HUES6 (cell line): ENCODE results near the gene EIF2B2.

ENCODE experiments used
- H3K27ac ChIP-seq: 2 replicates; pipeline ENCODE4 v1.7.0; 2013; ENCODE audit warnings: low read depth, mild to moderate bottlenecking, low read length, inconsistent platforms
- H3K27me3 ChIP-seq: 2 replicates; pipeline ENCODE4 v1.6.1; 2013; ENCODE audit warnings: low read length; ENCODE audit not compliant: control insufficient read depth, insufficient read depth
- H3K36me3 ChIP-seq: 2 replicates; pipeline ENCODE4 v1.6.1; 2013; ENCODE audit warnings: low read length; ENCODE audit not compliant: control insufficient read depth, insufficient read depth
- H3K4me1 ChIP-seq: 2 replicates; pipeline ENCODE4 v1.6.1; 2013; ENCODE audit warnings: low read length; ENCODE audit not compliant: control insufficient read depth, insufficient read depth
- H3K4me3 ChIP-seq: 2 replicates; pipeline ENCODE4 v1.5.1; 2013; ENCODE audit warnings: low read depth, low read length
- H3K9ac ChIP-seq: one replicate; pipeline ENCODE4 v1.6.1; 2013; ENCODE audit warnings: mild to moderate bottlenecking, low read length
- H3K9me3 ChIP-seq: 2 replicates; pipeline ENCODE4 v1.6.1; 2013; ENCODE audit warnings: low read depth, low read length; ENCODE audit not compliant: control insufficient read depth, insufficient read depth

Gene EIF2B2

DNA sequence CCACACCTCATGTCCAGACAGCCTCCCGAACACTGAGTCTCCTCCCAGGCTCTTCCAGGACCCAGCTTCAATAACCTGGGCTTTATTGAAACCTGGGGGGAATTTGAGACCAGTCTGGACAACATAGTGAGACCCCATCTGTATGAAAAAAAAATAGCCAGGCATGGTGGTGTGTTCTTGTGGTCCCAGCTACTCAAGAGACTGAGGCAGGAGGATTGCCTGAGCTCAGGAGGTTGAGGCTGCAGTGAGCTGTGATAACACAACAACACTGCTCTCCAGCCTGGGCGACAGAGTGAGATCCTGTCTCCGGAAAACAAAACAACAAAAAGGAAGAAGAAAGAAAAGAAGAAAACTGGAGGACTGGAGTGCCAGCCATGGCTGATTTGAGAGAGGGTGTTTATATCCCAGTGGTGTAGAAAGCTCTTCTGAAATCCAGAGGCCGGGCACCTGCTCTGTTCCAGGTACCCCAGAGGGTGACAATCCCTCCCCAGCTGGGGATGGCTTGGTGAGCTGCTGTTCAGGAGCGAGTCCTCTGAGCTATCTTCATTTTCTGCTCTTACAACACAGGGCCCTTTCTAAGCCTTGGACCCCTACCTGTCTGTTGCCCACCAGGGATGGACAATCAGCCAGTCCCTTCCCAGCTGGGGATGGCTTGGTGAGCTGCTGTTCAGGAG is 41.3 kb upstream of the EIF2B2 start:
- no peak overlapping the region for H3K27ac ChIP-seq

GRCh38 chr14:74962046-74962445 is 40.7 kb upstream of the EIF2B2 start:
- no peaks in the 10 kb centered on the region for H3K27me3 ChIP-seq
- no peak overlapping the region for H3K9ac ChIP-seq
- H3K4me3 ChIP-seq: no peak overlapping the region
- no peaks in the 10 kb centered on the region for H3K9me3 ChIP-seq
- H3K36me3 ChIP-seq: no peaks in the 10 kb centered on the region
- H3K27ac ChIP-seq: no peak overlapping the region
- no peaks in the 10 kb centered on the region; the same call in 1 of the 2 replicates for H3K4me1 ChIP-seq

More for the DNA sequence above, 41.3 kb upstream of the EIF2B2 start:
- peaks cover 2% of the 10 kb centered on the region for H3K27me3 ChIP-seq
- H3K4me1 ChIP-seq: peaks cover 3% of the 10 kb centered on the region; the same call in 1 of the 2 replicates
- no peaks in the 10 kb centered on the region for H3K36me3 ChIP-seq
- no peak overlapping the region for H3K4me3 ChIP-seq
- no peaks in the 10 kb centered on the region for H3K9me3 ChIP-seq
- H3K9ac ChIP-seq: no peak overlapping the region

GRCh38 chr14:74962493-74962892 is 40.2 kb upstream of the EIF2B2 start:
- Histone ChIP-seq H3K9ac (no peak overlapping the region), H3K27ac (no peak overlapping the region), H3K4me3 (no peak overlapping the region), H3K27me3 (no peaks in the 10 kb centered on the region), H3K9me3 (no peaks in the 10 kb centered on the region), H3K4me1 (no peaks in the 10 kb centered on the region; the same call in 1 of the 2 replicates), H3K36me3 (no peaks in the 10 kb centered on the region)

- Histone ChIP-seq H3K27ac (no peak overlapping the region), H3K9me3 (no peaks in the 10 kb centered on the region), H3K27me3 (no peaks in the 10 kb centered on the region), H3K4me1 (no peaks in the 10 kb centered on the region; the same call in 1 of the 2 replicates), H3K4me3 (no peak overlapping the region), H3K36me3 (no peaks in the 10 kb centered on the region), H3K9ac (no peak overlapping the region)
Measured at GRCh38 chr14:74963178-74963704, 39.5 kb upstream of the EIF2B2 start.

- no peaks in the 10 kb centered on the region; the same call in 1 of the 2 replicates for H3K4me1 ChIP-seq
- no peak overlapping the region for H3K4me3 ChIP-seq
- H3K9ac ChIP-seq: no peak overlapping the region
- H3K36me3 ChIP-seq: no peaks in the 10 kb centered on the region
- H3K27me3 ChIP-seq: no peaks in the 10 kb centered on the region
- no peaks in the 10 kb centered on the region for H3K9me3 ChIP-seq
- H3K27ac ChIP-seq: no peak overlapping the region
Measured at GRCh38 chr14:74963705-74964271, 38.9 kb upstream of the EIF2B2 start.

- no peak overlapping the region for H3K27ac ChIP-seq
- no peak overlapping the region for H3K4me3 ChIP-seq
- H3K9me3 ChIP-seq: no peaks in the 10 kb centered on the region
- H3K27me3 ChIP-seq: no peaks in the 10 kb centered on the region
- H3K4me1 ChIP-seq: no peaks in the 10 kb centered on the region; the same call in 1 of the 2 replicates
- no peaks in the 10 kb centered on the region for H3K36me3 ChIP-seq
- H3K9ac ChIP-seq: no peak overlapping the region
Measured at GRCh38 chr14:74964787-74965485, 37.8 kb upstream of the EIF2B2 start.

DNA sequence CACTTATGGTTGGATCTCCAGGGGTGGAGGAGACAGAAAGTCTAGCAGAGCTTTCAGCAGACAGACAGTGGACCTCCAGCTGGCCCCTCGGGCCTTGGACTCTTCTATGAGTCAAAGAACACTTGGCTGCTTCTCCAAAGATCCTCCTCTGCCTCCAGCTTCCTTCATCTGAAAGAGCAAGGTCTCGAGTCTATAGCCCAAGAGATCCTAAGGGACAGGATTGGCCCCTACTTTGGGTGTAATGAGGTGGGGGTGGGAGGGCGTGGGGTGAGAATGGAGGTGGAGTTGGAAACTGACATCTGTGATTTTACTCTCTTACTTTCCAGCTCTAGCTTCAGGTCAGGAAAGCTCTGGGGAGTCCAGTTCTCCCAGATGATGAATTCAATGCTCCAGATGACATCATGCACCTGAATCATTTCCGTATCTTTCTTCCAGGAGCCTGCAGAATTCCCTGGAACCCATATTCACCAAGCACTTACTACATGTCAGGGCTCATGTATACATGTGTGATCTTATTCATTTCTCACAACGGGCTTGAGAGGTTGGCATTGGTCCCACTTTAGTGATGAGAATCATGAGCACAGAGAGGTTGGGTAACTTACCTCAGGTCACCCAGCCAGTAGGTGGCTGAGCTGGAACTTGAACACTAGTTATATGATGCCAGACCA is 37.1 kb upstream of the EIF2B2 start:
- no peak overlapping the region for H3K4me3 ChIP-seq
- H3K4me1 ChIP-seq: peaks cover 3% of the 10 kb centered on the region; the same call in 1 of the 2 replicates
- H3K27me3 ChIP-seq: no peaks in the 10 kb centered on the region
- no peak overlapping the region for H3K27ac ChIP-seq
- H3K36me3 ChIP-seq: no peaks in the 10 kb centered on the region
- no peak overlapping the region for H3K9ac ChIP-seq
- H3K9me3 ChIP-seq: no peaks in the 10 kb centered on the region

- Histone ChIP-seq H3K9me3 (no peaks in the 10 kb centered on the region), H3K9ac (no peak overlapping the region), H3K27ac (no peak overlapping the region), H3K36me3 (no peaks in the 10 kb centered on the region), H3K4me1 (peaks cover 12% of the 10 kb centered on the region), H3K4me3 (no peak overlapping the region), H3K27me3 (no peaks in the 10 kb centered on the region)
Measured at GRCh38 chr14:74968811-74969210, 33.9 kb upstream of the EIF2B2 start.

GRCh38 chr14:74973003-74973653 is 29.6 kb upstream of the EIF2B2 start:
- H3K27ac ChIP-seq: no peak overlapping the region
- H3K36me3 ChIP-seq: no peaks in the 10 kb centered on the region
- peaks cover 31% of the 10 kb centered on the region for H3K4me1 ChIP-seq
- H3K27me3 ChIP-seq: no peaks in the 10 kb centered on the region
- H3K4me3 ChIP-seq: no peak overlapping the region
- no peaks in the 10 kb centered on the region for H3K9me3 ChIP-seq
- H3K9ac ChIP-seq: no peak overlapping the region

DNA sequence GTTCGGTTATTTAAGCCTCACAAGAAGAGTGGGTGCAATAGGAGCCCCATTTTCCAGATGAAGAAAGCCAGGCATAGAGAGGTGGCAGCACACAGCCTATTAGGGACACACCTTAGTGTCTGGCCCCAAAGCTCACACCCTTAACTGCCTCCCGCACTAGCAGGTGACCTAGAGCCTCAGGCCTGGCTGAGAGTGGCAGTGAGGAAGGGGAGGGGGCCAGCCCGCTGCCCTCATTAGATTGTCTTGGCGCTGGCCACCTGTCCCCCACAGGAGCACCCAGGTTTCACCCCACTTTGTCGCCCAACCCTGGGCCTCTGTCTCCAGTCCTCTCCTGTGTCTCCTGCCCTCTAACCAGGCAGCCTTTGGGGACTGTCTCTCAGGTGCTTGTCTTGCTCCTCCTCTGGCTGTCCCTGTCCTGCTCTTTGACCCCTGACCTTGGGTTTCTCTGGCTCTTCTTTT is 28.8 kb upstream of the EIF2B2 start:
- Histone ChIP-seq H3K9me3 (no peaks in the 10 kb centered on the region), H3K4me3 (no peak overlapping the region), H3K4me1 (peaks cover 39% of the 10 kb centered on the region), H3K36me3 (no peaks in the 10 kb centered on the region), H3K27ac (no peak overlapping the region), H3K9ac (no peak overlapping the region), H3K27me3 (no peaks in the 10 kb centered on the region)
